Measurements from ENCODE around the gene GGPS1. TPM values are rescaled to one million over a fixed set of nuclear protein-coding genes. Genes with fewer than 3 reads are reported as not detected.
"Not testable (repeated sequence)": the region's sequence is repeated elsewhere in the genome, so short reads cannot be mapped to it uniquely, and the experiment has no call there.

Gene GGPS1
- polyA plus RNA-seq (ENCODE audit: insufficient read depth in 1 of 5, insufficient read length in 5 of 5, low replicate concordance in 1 of 5) = 10 to 100 TPM; 43.7 to 58.9 (median 51.0) TPM
- long read RNA-seq, donor 1, transcript GGPS1-201 (4 exons, 2,895 nt) = major isoform, 15 of 15 reads
- long read RNA-seq, donor 1, partial matches to known transcripts = 0 of 15 reads
- long read RNA-seq, donor 1, other reads (novel, unspliced or antisense) = 0 of 15 reads
- long read RNA-seq, donor 2, transcript GGPS1-201 (4 exons, 2,895 nt) = major isoform, 9 of 9 reads
- long read RNA-seq, donor 2, partial matches to known transcripts = 0 of 9 reads
- long read RNA-seq, donor 2, other reads (novel, unspliced or antisense) = 0 of 9 reads
- long read RNA-seq, donor 3, transcript GGPS1-201 (4 exons, 2,895 nt) = major isoform, 8 of 8 reads
- long read RNA-seq, donor 3, partial matches to known transcripts = 0 of 8 reads
- long read RNA-seq, donor 3, other reads (novel, unspliced or antisense) = 0 of 8 reads
- long read RNA-seq, donor 4, transcript GGPS1-201 (4 exons, 2,895 nt) = major isoform, 10 of 12 reads
- long read RNA-seq, donor 4, partial matches to known transcripts = 0 of 12 reads
- long read RNA-seq, donor 4, other reads (novel, unspliced or antisense) = 0 of 12 reads
- long read RNA-seq, donor 5, transcript GGPS1-201 (4 exons, 2,895 nt) = major isoform, 20 of 22 reads
- long read RNA-seq, donor 5, partial matches to known transcripts = 0 of 22 reads
- long read RNA-seq, donor 5, other reads (novel, unspliced or antisense) = 0 of 22 reads
- long read RNA-seq, donor 6, transcript GGPS1-201 (4 exons, 2,895 nt) = major isoform, 12 of 14 reads
- long read RNA-seq, donor 6, partial matches to known transcripts = 0 of 14 reads
- long read RNA-seq, donor 6, other reads (novel, unspliced or antisense) = 0 of 14 reads
- long read RNA-seq, donor 7, transcript GGPS1-201 (4 exons, 2,895 nt) = major isoform, 15 of 16 reads
- long read RNA-seq, donor 7, partial matches to known transcripts = 0 of 16 reads
- long read RNA-seq, donor 7, other reads (novel, unspliced or antisense) = 0 of 16 reads
- long read RNA-seq, donor 8, partial matches to known transcripts = 0 of 4 reads
- long read RNA-seq, donor 8, other reads (novel, unspliced or antisense) = 0 of 4 reads

GRCh38 chr1:235328271-235329138, at the start of gene GGPS1:
Gene GGPS1, plus strand, starts transcription at chr1:235328570. Its CDS starts 6,695 bp downstream, at chr1:235335265.
- peak; percentile 99 for DNase-seq

GRCh38 chr1:235278915-235279292, 49.5 kb upstream of the GGPS1 start:
- DNase-seq = no peak

- DNase-seq = no peak
These were observed 48.7 kb upstream of the GGPS1 start for GRCh38 chr1:235279694-235280093.

- no peak for DNase-seq
These were observed 47.9 kb upstream of the GGPS1 start for GRCh38 chr1:235280467-235280866.

- not testable (repeated sequence) for DNase-seq
These were observed 44.7 kb upstream of the GGPS1 start for GRCh38 chr1:235283636-235284035.

- no peak for DNase-seq
These were observed 44.1 kb upstream of the GGPS1 start for GRCh38 chr1:235284231-235284769.

- DNase-seq = no peak
These were observed 41.7 kb upstream of the GGPS1 start for GRCh38 chr1:235286667-235287066.

- no peak for DNase-seq
These were observed 41.0 kb upstream of the GGPS1 start for GRCh38 chr1:235287208-235287882.

GRCh38 chr1:235289859-235290739, 38.3 kb upstream of the GGPS1 start:
- DNase-seq = no peak

GRCh38 chr1:235290740-235291502, 37.4 kb upstream of the GGPS1 start:
- DNase-seq = no peak

- DNase-seq = no peak
These were observed 36.7 kb upstream of the GGPS1 start for GRCh38 chr1:235291599-235292091.

GRCh38 chr1:235292790-235293189, 35.6 kb upstream of the GGPS1 start:
- no peak for DNase-seq

- DNase-seq = no peak
These were observed 34.9 kb upstream of the GGPS1 start for GRCh38 chr1:235293322-235293942.

- DNase-seq = no peak
These were observed 32.4 kb upstream of the GGPS1 start for GRCh38 chr1:235295902-235296350.

- no peak for DNase-seq
These were observed 31.6 kb upstream of the GGPS1 start for GRCh38 chr1:235296729-235297128.

- DNase-seq = no peak
These were observed 30.8 kb upstream of the GGPS1 start for GRCh38 chr1:235297579-235297978.

GRCh38 chr1:235298758-235299157, 29.6 kb upstream of the GGPS1 start:
- no peak for DNase-seq
